ENCODE measurements around the gene AGBL4. TPM values are rescaled to one million over a fixed set of nuclear protein-coding genes. Genes with fewer than 3 reads are reported as not detected.

The AGBL4 gene
- total RNA-seq, 4 donors from 2014 or later = 0.44 to 1.5 (median 1.2) TPM; not detected in 1

DNA sequence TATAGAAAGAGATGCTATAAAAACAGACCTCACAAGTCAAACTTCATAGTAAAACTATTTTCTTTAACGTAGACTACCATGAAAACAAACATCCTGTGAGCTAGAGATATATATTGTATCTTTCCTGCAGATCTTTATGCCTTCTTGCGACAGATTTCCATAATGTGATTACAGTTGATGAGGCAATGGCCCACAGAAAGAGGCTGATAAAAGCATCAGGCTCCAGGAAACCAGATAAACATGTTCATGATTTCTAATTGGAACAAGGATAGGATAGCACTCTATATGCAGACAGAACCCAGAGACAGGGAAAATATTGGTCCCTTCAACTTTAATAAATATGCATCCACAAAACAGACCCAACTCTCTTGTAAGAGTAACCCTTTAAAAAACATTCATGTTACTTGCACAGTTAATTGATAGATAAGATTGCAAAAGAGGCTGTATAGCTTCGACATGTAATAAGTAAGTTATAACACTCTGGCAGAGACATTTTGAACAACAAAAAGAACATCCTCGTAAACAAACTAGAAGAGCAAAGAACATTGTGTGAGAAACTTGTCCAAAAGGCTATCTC is 329.4 kb downstream of the AGBL4 start:
- TF ChIP-seq POLR2A (IDR thresholded peaks at IDR 0.05) (no peak), EP300 (IDR thresholded peaks at IDR 0.05) (no peak)
- TF ChIP-seq, protein P1, sequence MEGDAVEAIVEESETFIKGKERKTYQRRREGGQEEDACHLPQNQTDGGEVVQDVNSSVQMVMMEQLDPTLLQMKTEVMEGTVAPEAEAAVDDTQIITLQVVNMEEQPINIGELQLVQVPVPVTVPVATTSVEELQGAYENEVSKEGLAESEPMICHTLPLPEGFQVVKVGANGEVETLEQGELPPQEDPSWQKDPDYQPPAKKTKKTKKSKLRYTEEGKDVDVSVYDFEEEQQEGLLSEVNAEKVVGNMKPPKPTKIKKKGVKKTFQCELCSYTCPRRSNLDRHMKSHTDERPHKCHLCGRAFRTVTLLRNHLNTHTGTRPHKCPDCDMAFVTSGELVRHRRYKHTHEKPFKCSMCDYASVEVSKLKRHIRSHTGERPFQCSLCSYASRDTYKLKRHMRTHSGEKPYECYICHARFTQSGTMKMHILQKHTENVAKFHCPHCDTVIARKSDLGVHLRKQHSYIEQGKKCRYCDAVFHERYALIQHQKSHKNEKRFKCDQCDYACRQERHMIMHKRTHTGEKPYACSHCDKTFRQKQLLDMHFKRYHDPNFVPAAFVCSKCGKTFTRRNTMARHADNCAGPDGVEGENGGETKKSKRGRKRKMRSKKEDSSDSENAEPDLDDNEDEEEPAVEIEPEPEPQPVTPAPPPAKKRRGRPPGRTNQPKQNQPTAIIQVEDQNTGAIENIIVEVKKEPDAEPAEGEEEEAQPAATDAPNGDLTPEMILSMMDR (IDR thresholded peaks at IDR 0.05) = no peak
- WGBS, 2 donors = 72 to 74% methylated on average over 4 of the region's 4 CpGs
- H3K27me3 ChIP-seq = no peaks in the 10 kb centered on the region
- no peaks in the 10 kb centered on the region for H3K36me3 ChIP-seq
- DNase-seq (ENCODE audit: low spot score in 2 of 2) = no peak
- H3K9me3 ChIP-seq = peaks cover 0 to 4% (median 0%) of the 10 kb centered on the region in 4 donors
- no peaks in the 10 kb centered on the region for H3K4me1 ChIP-seq
- H3K4me3 ChIP-seq = no peak overlapping the region
- H3K27ac ChIP-seq = no peak overlapping the region

DNA sequence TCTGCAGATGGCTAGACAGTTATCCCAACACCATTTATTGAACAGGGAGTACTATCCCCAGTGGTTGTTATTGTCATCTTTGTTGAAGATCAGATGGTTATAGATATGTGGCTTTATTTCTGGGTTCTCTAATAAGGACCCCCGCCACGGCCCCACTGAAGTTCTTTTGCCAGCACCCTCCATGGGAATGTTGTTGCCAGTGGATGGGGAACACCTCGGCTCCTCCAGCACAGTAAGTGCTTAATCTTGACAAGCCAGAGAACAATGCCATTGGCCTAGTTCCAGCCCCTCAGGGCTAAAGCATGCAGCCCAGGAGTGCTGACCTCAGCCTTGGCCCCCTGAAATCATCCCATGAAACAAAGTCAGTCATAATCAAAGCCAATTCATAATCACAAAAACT is 337.6 kb downstream of the AGBL4 start:
- TF ChIP-seq POLR2A (IDR thresholded peaks at IDR 0.05) (no peak), EP300 (IDR thresholded peaks at IDR 0.05) (no peak)
- TF ChIP-seq, protein P1 (IDR thresholded peaks at IDR 0.05) = no peak
- DNase-seq (ENCODE audit: low spot score in 2 of 2) = no peak
- no peaks in the 10 kb centered on the region for H3K27me3 ChIP-seq
- no peaks in the 10 kb centered on the region for H3K36me3 ChIP-seq
- H3K27ac ChIP-seq = no peak overlapping the region
- no peak overlapping the region for H3K4me3 ChIP-seq
- H3K4me1 ChIP-seq = no peaks in the 10 kb centered on the region
- 62 to 76% methylated on average over 3 of the region's 3 CpGs for WGBS, 2 donors
- H3K9me3 ChIP-seq = peaks cover 0 to 21% (median 4%) of the 10 kb centered on the region in 4 donors

DNA sequence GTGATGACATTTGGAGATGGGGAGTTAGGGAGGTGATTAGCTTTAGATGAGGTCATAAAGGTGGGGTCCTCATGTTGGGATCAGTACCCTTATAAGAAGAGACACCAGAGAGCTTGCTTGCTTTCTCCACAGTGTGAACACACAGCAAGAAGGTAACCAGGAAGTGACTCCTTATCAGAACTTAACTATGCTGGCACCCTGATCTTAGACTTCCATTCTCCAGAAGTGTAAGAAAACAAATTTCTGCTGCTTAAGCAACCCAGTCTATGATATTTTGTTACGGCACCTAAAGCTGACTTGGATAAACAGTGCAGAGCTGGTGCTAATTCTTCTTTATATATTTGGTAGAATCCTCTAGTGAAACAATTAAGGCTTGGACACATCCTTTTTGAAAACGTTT is 346.0 kb downstream of the AGBL4 start:
- no peaks in the 10 kb centered on the region for H3K4me1 ChIP-seq
- WGBS, 2 donors = 49 to 53% methylated on average over 2 of the region's 2 CpGs
- H3K4me3 ChIP-seq = no peak overlapping the region
- H3K27me3 ChIP-seq = no peaks in the 10 kb centered on the region
- TF ChIP-seq POLR2A (IDR thresholded peaks at IDR 0.05) = no peak
- TF ChIP-seq, protein P1 (IDR thresholded peaks at IDR 0.05) = no peak
- no peak for TF ChIP-seq EP300 (IDR thresholded peaks at IDR 0.05)
- no peak for DNase-seq (ENCODE audit: low spot score in 2 of 2)
- no peak overlapping the region for H3K27ac ChIP-seq
- H3K9me3 ChIP-seq = peaks cover 0 to 8% (median 1%) of the 10 kb centered on the region in 4 donors
- H3K36me3 ChIP-seq = no peaks in the 10 kb centered on the region

DNA sequence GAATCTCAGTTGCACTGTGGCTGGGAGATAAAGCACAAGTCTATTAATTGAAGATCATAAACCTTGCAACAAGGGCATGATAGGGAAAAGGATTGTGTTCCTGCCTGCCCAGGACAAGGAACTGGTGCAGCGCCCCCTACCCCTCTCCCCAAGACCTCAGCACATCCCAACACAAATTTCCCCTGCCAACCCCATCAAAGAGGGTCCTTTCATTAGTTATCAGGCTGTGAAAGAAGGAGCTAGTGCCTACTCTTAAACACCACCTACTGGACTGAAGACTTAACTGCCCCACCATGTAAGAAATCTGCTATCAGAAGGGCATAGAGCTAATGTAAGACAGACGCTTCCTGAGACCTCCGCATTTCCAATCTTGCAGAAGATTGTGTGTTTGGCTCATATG is 372.6 kb downstream of the AGBL4 start:
- Histone ChIP-seq H3K4me1 (no peaks in the 10 kb centered on the region), H3K36me3 (no peaks in the 10 kb centered on the region), H3K27me3 (no peaks in the 10 kb centered on the region), H3K4me3 (no peak overlapping the region), H3K27ac (no peak overlapping the region), H3K9me3 (peaks cover 0 to 40% (median 2%) of the 10 kb centered on the region in 4 donors)
- WGBS, 2 donors = 63 to 74% methylated on average over 3 of the region's 3 CpGs
- TF ChIP-seq EP300 (IDR thresholded peaks at IDR 0.05) (no peak), POLR2A (IDR thresholded peaks at IDR 0.05) (no peak)
- TF ChIP-seq, protein P1 (IDR thresholded peaks at IDR 0.05) = no peak
- no peak for DNase-seq (ENCODE audit: low spot score in 2 of 2)

DNA sequence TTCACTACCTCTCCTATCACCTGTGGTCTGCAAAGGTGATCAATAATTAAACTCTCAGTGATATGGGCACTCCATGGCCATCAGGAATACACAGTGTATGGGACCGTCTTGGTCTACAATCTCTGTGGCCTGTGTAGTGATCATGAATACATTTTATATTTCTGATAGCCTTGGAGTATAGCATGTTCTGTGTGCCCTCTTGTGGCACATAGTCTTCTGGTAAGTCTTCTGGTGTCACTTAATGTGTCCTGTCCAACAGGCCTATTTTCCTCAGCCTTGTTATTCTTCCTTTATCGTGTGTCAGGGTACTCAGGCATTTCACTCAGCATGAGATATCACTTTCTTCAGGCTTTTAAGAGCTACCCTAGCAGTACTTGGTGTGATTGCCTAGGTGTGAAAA is 393.6 kb downstream of the AGBL4 start:
- no peaks in the 10 kb centered on the region for H3K4me1 ChIP-seq
- no peak for TF ChIP-seq POLR2A (IDR thresholded peaks at IDR 0.05)
- TF ChIP-seq, protein P1 (IDR thresholded peaks at IDR 0.05) = no peak
- TF ChIP-seq EP300 (IDR thresholded peaks at IDR 0.05) = no peak
- H3K36me3 ChIP-seq = no peaks in the 10 kb centered on the region
- WGBS, 2 donors = 81 to 83% methylated on average over 2 of the region's 2 CpGs
- no peak overlapping the region for H3K27ac ChIP-seq
- no peak for DNase-seq (ENCODE audit: low spot score in 2 of 2)
- H3K27me3 ChIP-seq = no peaks in the 10 kb centered on the region
- H3K9me3 ChIP-seq = no peaks in the 10 kb centered on the region
- H3K4me3 ChIP-seq = no peak overlapping the region
